Measurements from ENCODE around the gene COL4A2. TPM values are rescaled to one million over a fixed set of nuclear protein-coding genes. Genes with fewer than 3 reads are reported as not detected.

The COL4A2 gene
- polyA plus RNA-seq, 1 experiment: 886 TPM

DNA sequence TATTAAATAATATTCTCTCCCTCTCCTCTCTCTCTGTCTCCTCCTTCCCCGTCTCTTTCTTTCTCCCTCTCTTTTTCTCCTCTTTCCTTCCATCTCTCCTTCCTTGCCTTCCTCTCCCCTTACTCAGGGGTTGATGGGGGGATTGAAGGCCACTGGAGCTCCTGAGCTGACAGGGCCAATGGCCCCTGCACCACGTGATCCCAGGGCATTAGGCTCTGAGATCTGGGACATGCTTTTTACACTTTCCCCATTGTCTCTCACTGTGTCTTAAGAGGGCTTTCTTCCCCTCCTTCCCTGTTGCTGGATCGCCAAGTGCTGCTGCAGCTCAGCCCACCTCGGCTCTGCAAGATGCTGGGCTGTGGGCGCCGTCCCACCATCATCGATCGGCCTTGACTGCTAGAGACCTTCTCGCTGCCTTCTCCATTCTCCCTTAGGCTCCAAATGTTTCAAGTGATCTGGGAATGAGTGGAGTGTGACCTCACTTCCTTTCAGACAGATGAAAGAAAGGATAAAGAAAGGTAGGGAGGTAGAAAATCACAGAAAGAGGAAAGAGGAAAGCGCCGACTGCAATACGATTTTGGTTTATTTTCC lies 42.3 kb upstream of the COL4A2 start:
- TF ChIP-seq, protein P1, sequence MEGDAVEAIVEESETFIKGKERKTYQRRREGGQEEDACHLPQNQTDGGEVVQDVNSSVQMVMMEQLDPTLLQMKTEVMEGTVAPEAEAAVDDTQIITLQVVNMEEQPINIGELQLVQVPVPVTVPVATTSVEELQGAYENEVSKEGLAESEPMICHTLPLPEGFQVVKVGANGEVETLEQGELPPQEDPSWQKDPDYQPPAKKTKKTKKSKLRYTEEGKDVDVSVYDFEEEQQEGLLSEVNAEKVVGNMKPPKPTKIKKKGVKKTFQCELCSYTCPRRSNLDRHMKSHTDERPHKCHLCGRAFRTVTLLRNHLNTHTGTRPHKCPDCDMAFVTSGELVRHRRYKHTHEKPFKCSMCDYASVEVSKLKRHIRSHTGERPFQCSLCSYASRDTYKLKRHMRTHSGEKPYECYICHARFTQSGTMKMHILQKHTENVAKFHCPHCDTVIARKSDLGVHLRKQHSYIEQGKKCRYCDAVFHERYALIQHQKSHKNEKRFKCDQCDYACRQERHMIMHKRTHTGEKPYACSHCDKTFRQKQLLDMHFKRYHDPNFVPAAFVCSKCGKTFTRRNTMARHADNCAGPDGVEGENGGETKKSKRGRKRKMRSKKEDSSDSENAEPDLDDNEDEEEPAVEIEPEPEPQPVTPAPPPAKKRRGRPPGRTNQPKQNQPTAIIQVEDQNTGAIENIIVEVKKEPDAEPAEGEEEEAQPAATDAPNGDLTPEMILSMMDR (IDR thresholded peaks at IDR 0.05; ENCODE audit: insufficient read depth, low read depth, low read length): no peak
- H3K4me3 ChIP-seq (ENCODE audit: low read depth, low read length): no peak overlapping the region
- H3K27me3 ChIP-seq (ENCODE audit: control insufficient read depth, insufficient read depth, low read length): no peaks in the 10 kb centered on the region
- ChIA-PET CTCF (interaction anchor here (0.9 kb wide), 1 partner anchor 9 kb away, joined by 3 read pairs; no protein-coding TSS in a partner anchor), POLR2A (no interaction called here)
- DNase-seq (ENCODE audit: low read depth): no peak
- peaks cover 5% of the 10 kb centered on the region for H3K36me3 ChIP-seq (ENCODE audit: control insufficient read depth, insufficient read depth, low read length)

DNA sequence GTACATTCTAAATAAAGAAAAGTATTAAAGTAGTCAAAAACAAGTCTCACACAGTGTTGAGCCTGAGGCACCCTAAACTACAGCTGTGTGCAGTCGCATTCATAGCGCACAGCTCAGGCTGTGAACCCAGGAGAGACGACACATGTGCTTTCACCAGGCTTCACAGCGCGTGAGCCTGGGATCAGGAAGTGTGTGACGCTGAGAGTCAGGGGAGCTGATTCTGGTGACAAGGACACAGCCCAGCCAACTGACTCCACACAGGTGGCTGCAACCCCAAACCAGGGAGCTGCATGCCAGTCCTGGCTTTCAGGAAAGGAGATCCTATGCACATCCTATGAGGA lies 41.8 kb upstream of the COL4A2 start:
- H3K4me3 ChIP-seq (ENCODE audit: low read depth, low read length): no peak overlapping the region
- H3K27me3 ChIP-seq (ENCODE audit: control insufficient read depth, insufficient read depth, low read length): no peaks in the 10 kb centered on the region
- TF ChIP-seq, protein P1 (IDR thresholded peaks at IDR 0.05; ENCODE audit: insufficient read depth, low read depth, low read length): no peak
- peaks cover 5% of the 10 kb centered on the region for H3K36me3 ChIP-seq (ENCODE audit: control insufficient read depth, insufficient read depth, low read length)
- POLR2A ChIA-PET: no interaction called here
- DNase-seq (ENCODE audit: low read depth): no peak
- CTCF ChIA-PET: no interaction called here

DNA sequence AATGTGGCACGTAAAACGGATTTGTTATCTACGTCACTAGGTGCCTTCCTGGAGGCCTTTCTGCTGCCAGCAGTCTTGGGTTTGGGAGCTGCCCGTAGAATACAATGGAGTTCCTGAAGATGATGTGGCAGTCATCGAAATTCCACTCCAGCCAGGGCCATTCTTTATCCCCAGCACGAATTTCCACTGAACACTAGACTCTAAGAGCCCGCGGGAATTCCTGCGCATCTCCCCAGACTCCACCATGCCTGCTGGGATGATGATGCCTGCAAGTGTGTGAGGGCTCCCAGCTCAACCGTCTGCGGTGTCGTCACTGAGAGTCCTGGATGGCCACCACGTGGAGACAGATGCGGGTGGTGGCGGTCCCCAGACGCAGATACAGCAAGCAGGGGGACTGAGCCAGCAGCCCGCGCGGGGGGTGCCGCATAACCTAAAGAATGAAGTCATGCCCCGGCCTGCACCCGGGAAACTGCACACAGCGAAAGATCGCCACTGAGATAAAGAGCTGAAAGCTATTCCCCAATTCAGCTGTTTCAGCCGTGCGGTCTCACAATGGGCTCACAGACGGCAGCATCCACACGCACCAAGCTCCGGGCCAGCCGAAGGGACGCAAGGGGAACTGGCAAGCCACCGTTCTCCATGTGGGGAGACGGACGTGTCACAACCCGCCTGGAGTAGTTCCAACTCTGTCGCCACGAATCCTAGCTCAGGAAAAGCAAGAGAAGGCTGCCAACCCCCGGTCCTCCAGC lies 41.2 kb upstream of the COL4A2 start:
- TF ChIP-seq, protein P1 (IDR thresholded peaks at IDR 0.05; ENCODE audit: insufficient read depth, low read depth, low read length): no peak
- POLR2A ChIA-PET: no interaction called here
- H3K36me3 ChIP-seq (ENCODE audit: control insufficient read depth, insufficient read depth, low read length): peaks cover 5% of the 10 kb centered on the region
- H3K27me3 ChIP-seq (ENCODE audit: control insufficient read depth, insufficient read depth, low read length): no peaks in the 10 kb centered on the region
- DNase-seq (ENCODE audit: low read depth): no peak
- no peak overlapping the region for H3K4me3 ChIP-seq (ENCODE audit: low read depth, low read length)
- CTCF ChIA-PET: interaction anchor here (0.7 kb wide), 1 partner anchor 45 kb away, joined by 6 read pairs; no protein-coding TSS in a partner anchor

DNA sequence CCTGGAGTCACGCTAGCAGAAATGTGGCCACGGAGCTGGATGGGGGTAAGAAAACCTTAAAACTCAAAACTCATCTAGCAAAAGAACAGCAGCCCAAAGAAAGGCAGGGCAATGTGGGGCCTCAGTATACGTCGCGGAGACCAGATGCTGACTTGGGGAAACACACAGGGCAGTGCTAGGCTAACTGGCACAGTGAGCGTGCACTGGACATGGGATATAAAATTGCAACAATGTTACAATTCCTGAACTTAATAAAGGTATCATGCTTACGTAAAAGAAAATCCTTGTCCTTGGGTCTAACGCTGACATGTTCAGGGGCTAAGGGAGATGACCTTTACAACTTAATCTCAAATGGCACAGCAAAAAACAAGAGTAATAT lies 40.7 kb upstream of the COL4A2 start:
- Histone ChIP-seq H3K4me3 (ENCODE audit: low read depth, low read length) (no peak overlapping the region), H3K27me3 (ENCODE audit: control insufficient read depth, insufficient read depth, low read length) (no peaks in the 10 kb centered on the region), H3K36me3 (ENCODE audit: control insufficient read depth, insufficient read depth, low read length) (peaks cover 5% of the 10 kb centered on the region)
- TF ChIP-seq, protein P1 (IDR thresholded peaks at IDR 0.05; ENCODE audit: insufficient read depth, low read depth, low read length): no peak
- ChIA-PET POLR2A (no interaction called here), CTCF (interaction anchor here (0.7 to 1.2 kb wide), 2 partner anchors 11 to 46 kb away, joined by 6 read pairs; no protein-coding TSS in a partner anchor)
- no peak for DNase-seq (ENCODE audit: low read depth)

DNA sequence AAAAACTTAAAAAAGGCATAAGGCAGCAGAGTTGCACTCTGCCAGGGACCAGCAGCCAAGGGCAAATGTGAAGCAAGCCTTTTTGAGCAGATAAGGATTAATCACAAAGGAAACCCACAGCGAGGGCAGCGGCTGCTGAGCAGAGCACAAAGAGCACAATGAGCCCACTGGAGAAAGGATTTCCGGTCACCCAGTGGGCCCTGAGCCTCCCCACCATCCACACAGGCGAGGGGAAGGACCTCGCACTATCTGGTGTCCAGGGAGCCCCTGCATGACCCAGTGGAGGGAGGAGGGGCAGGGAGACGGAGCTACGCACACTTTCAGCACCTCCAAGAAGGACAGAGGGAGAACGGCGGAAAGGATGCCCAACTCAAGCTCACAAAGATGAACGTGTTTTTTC lies 40.1 kb upstream of the COL4A2 start:
- TF ChIP-seq, protein P1 (IDR thresholded peaks at IDR 0.05; ENCODE audit: insufficient read depth, low read depth, low read length): no peak
- DNase-seq (ENCODE audit: low read depth): no peak
- no peak overlapping the region for H3K4me3 ChIP-seq (ENCODE audit: low read depth, low read length)
- POLR2A ChIA-PET: no interaction called here
- H3K27me3 ChIP-seq (ENCODE audit: control insufficient read depth, insufficient read depth, low read length): no peaks in the 10 kb centered on the region
- CTCF ChIA-PET: interaction anchor here (1.2 kb wide), 1 partner anchor 11 kb away, joined by 6 read pairs; no protein-coding TSS in a partner anchor
- peaks cover 5% of the 10 kb centered on the region for H3K36me3 ChIP-seq (ENCODE audit: control insufficient read depth, insufficient read depth, low read length)
